ENCODE results near the gene TMEM115. TPM values are rescaled to one million over a fixed set of nuclear protein-coding genes. Genes with fewer than 3 reads are reported as not detected.
A peak's percentile ranks its signal among the peaks of the same experiment; 100 is the strongest.

TMEM115 gene
- 25.8 TPM for polyA plus RNA-seq (2013, experiment 1 of 4)
- 29.5 TPM for polyA plus RNA-seq (2013, experiment 2 of 4)
- polyA plus RNA-seq (2013, experiment 3 of 4), result 25.7 TPM
- 29.0 TPM for polyA plus RNA-seq (2013, experiment 4 of 4)

GRCh38 chr3:50358911-50359759, at the start of gene TMEM115:
TSS of gene TMEM115 (minus strand) at chr3:50359521. CDS start at chr3:50359063, 458 bp downstream.
- Histone ChIP-seq H3K4me3 (ENCODE audit: insufficient read depth, low read depth, low read length) (peak within 1 kb of the TSS; percentile 72), H3K4me1 (ENCODE audit: control insufficient read depth, insufficient read depth, low read length) (peaks cover 17% of the 10 kb centered on the region), H3K27me3 (ENCODE audit: control insufficient read depth, insufficient read depth, low read length, poor library complexity, severe bottlenecking) (peaks cover 6% of the 10 kb centered on the region), H3K9me3 (ENCODE audit: control insufficient read depth, low read length) (no peaks in the 10 kb centered on the region), H3K36me3 (ENCODE audit: control insufficient read depth, insufficient read depth, low read length) (peaks cover 5% of the 10 kb centered on the region), H3K27ac (ENCODE audit: insufficient read depth, low read depth, low read length, poor library complexity, severe bottlenecking) (no peak within 1 kb of the TSS)
- 7 to 8% methylated on average over 64 of the region's 64 CpGs for WGBS, 2 experiments

- WGBS, 2 experiments, result 89% methylated on average over 15 of the region's 15 CpGs
- Histone ChIP-seq H3K9me3 (ENCODE audit: control insufficient read depth, low read length) (no peaks in the 10 kb centered on the region), H3K27ac (ENCODE audit: insufficient read depth, low read depth, low read length, poor library complexity, severe bottlenecking) (no peak overlapping the region), H3K36me3 (ENCODE audit: control insufficient read depth, insufficient read depth, low read length) (no peaks in the 10 kb centered on the region), H3K27me3 (ENCODE audit: control insufficient read depth, insufficient read depth, low read length, poor library complexity, severe bottlenecking) (no peaks in the 10 kb centered on the region), H3K4me3 (ENCODE audit: insufficient read depth, low read depth, low read length) (no peak overlapping the region), H3K4me1 (ENCODE audit: control insufficient read depth, insufficient read depth, low read length) (no peaks in the 10 kb centered on the region)
Observed at GRCh38 chr3:50408443-50408944, 49.2 kb upstream of the TMEM115 start.

- H3K36me3 ChIP-seq (ENCODE audit: control insufficient read depth, insufficient read depth, low read length), result no peaks in the 10 kb centered on the region
- no peak overlapping the region for H3K27ac ChIP-seq (ENCODE audit: insufficient read depth, low read depth, low read length, poor library complexity, severe bottlenecking)
- 89 to 97% methylated on average over 1 of the region's 1 CpG for WGBS, 2 experiments
- no peaks in the 10 kb centered on the region for H3K9me3 ChIP-seq (ENCODE audit: control insufficient read depth, low read length)
- no peaks in the 10 kb centered on the region for H3K4me1 ChIP-seq (ENCODE audit: control insufficient read depth, insufficient read depth, low read length)
- no peaks in the 10 kb centered on the region for H3K27me3 ChIP-seq (ENCODE audit: control insufficient read depth, insufficient read depth, low read length, poor library complexity, severe bottlenecking)
- H3K4me3 ChIP-seq (ENCODE audit: insufficient read depth, low read depth, low read length), result no peak overlapping the region
Observed at GRCh38 chr3:50406487-50406886, 47.2 kb upstream of the TMEM115 start.

GRCh38 chr3:50405249-50405648, 45.9 kb upstream of the TMEM115 start:
- Histone ChIP-seq H3K4me3 (ENCODE audit: insufficient read depth, low read depth, low read length) (no peak overlapping the region), H3K9me3 (ENCODE audit: control insufficient read depth, low read length) (no peaks in the 10 kb centered on the region), H3K36me3 (ENCODE audit: control insufficient read depth, insufficient read depth, low read length) (no peaks in the 10 kb centered on the region), H3K4me1 (ENCODE audit: control insufficient read depth, insufficient read depth, low read length) (no peaks in the 10 kb centered on the region), H3K27me3 (ENCODE audit: control insufficient read depth, insufficient read depth, low read length, poor library complexity, severe bottlenecking) (no peaks in the 10 kb centered on the region), H3K27ac (ENCODE audit: insufficient read depth, low read depth, low read length, poor library complexity, severe bottlenecking) (no peak overlapping the region)
- 33 to 37% methylated on average over 8 of the region's 8 CpGs for WGBS, 2 experiments

- H3K27me3 ChIP-seq (ENCODE audit: control insufficient read depth, insufficient read depth, low read length, poor library complexity, severe bottlenecking), result no peaks in the 10 kb centered on the region
- H3K4me3 ChIP-seq (ENCODE audit: insufficient read depth, low read depth, low read length), result no peak overlapping the region
- no peak overlapping the region for H3K27ac ChIP-seq (ENCODE audit: insufficient read depth, low read depth, low read length, poor library complexity, severe bottlenecking)
- H3K4me1 ChIP-seq (ENCODE audit: control insufficient read depth, insufficient read depth, low read length), result no peaks in the 10 kb centered on the region
- 67 to 70% methylated on average over 5 of the region's 5 CpGs for WGBS, 2 experiments
- H3K9me3 ChIP-seq (ENCODE audit: control insufficient read depth, low read length), result no peaks in the 10 kb centered on the region
- H3K36me3 ChIP-seq (ENCODE audit: control insufficient read depth, insufficient read depth, low read length), result no peaks in the 10 kb centered on the region
Observed at GRCh38 chr3:50401978-50402595, 42.8 kb upstream of the TMEM115 start.

GRCh38 chr3:50396502-50396901, 37.2 kb upstream of the TMEM115 start:
- WGBS, 2 experiments, result 91% methylated on average over 10 of the region's 10 CpGs
- Histone ChIP-seq H3K4me3 (ENCODE audit: insufficient read depth, low read depth, low read length) (no peak overlapping the region), H3K4me1 (ENCODE audit: control insufficient read depth, insufficient read depth, low read length) (no peaks in the 10 kb centered on the region), H3K27ac (ENCODE audit: insufficient read depth, low read depth, low read length, poor library complexity, severe bottlenecking) (no peak overlapping the region), H3K9me3 (ENCODE audit: control insufficient read depth, low read length) (no peaks in the 10 kb centered on the region), H3K27me3 (ENCODE audit: control insufficient read depth, insufficient read depth, low read length, poor library complexity, severe bottlenecking) (no peaks in the 10 kb centered on the region), H3K36me3 (ENCODE audit: control insufficient read depth, insufficient read depth, low read length) (no peaks in the 10 kb centered on the region)

GRCh38 chr3:50395070-50395860, 35.9 kb upstream of the TMEM115 start:
- H3K36me3 ChIP-seq (ENCODE audit: control insufficient read depth, insufficient read depth, low read length), result no peaks in the 10 kb centered on the region
- no peaks in the 10 kb centered on the region for H3K27me3 ChIP-seq (ENCODE audit: control insufficient read depth, insufficient read depth, low read length, poor library complexity, severe bottlenecking)
- H3K4me1 ChIP-seq (ENCODE audit: control insufficient read depth, insufficient read depth, low read length), result no peaks in the 10 kb centered on the region
- no peak overlapping the region for H3K4me3 ChIP-seq (ENCODE audit: insufficient read depth, low read depth, low read length)
- no peak overlapping the region for H3K27ac ChIP-seq (ENCODE audit: insufficient read depth, low read depth, low read length, poor library complexity, severe bottlenecking)
- H3K9me3 ChIP-seq (ENCODE audit: control insufficient read depth, low read length), result no peaks in the 10 kb centered on the region
- WGBS, 2 experiments, result 92 to 93% methylated on average over 10 of the region's 10 CpGs

- no peaks in the 10 kb centered on the region for H3K9me3 ChIP-seq (ENCODE audit: control insufficient read depth, low read length)
- WGBS, 2 experiments, result 85 to 89% methylated on average over 5 of the region's 5 CpGs
Observed at GRCh38 chr3:50393061-50393460, 33.7 kb upstream of the TMEM115 start.

GRCh38 chr3:50392101-50392715, 32.9 kb upstream of the TMEM115 start:
- Histone ChIP-seq H3K36me3 (ENCODE audit: control insufficient read depth, insufficient read depth, low read length) (no peaks in the 10 kb centered on the region), H3K9me3 (ENCODE audit: control insufficient read depth, low read length) (no peaks in the 10 kb centered on the region), H3K4me3 (ENCODE audit: insufficient read depth, low read depth, low read length) (no peak overlapping the region), H3K27me3 (ENCODE audit: control insufficient read depth, insufficient read depth, low read length, poor library complexity, severe bottlenecking) (no peaks in the 10 kb centered on the region), H3K27ac (ENCODE audit: insufficient read depth, low read depth, low read length, poor library complexity, severe bottlenecking) (no peak overlapping the region), H3K4me1 (ENCODE audit: control insufficient read depth, insufficient read depth, low read length) (no peaks in the 10 kb centered on the region)
- 80 to 81% methylated on average over 5 of the region's 5 CpGs for WGBS, 2 experiments

More at GRCh38 chr3:50393061-50393460, 33.7 kb upstream of the TMEM115 start:
- no peak overlapping the region for H3K27ac ChIP-seq (ENCODE audit: insufficient read depth, low read depth, low read length, poor library complexity, severe bottlenecking)
- H3K4me1 ChIP-seq (ENCODE audit: control insufficient read depth, insufficient read depth, low read length), result no peaks in the 10 kb centered on the region
- no peak overlapping the region for H3K4me3 ChIP-seq (ENCODE audit: insufficient read depth, low read depth, low read length)
- no peaks in the 10 kb centered on the region for H3K36me3 ChIP-seq (ENCODE audit: control insufficient read depth, insufficient read depth, low read length)
- H3K27me3 ChIP-seq (ENCODE audit: control insufficient read depth, insufficient read depth, low read length, poor library complexity, severe bottlenecking), result no peaks in the 10 kb centered on the region
